DOHH2 (cell line): Measurements from ENCODE around the gene PRLH.

ENCODE experiments used
- H3F3A ChIP-seq: fragments of 200-600 bp; sonication (generic), shearing (Covaris generic); 2 replicates; pipeline ENCODE4 v1.6.0; 2016; ENCODE audit warnings: antibody characterized with exemption, mild to moderate bottlenecking; ENCODE audit not compliant: control insufficient read depth, insufficient read depth
- H3K27ac ChIP-seq: fragments of 200-600 bp; sonication (generic); 2 replicates; pipeline ENCODE4 v1.5.1; 2014; ENCODE audit warnings: low read depth, mild to moderate bottlenecking, low read length, moderate library complexity
- H3K27me3 ChIP-seq: fragments of 200-600 bp; sonication (generic); 2 replicates; pipeline ENCODE4 v1.6.1; 2014; ENCODE audit warnings: mild to moderate bottlenecking, low read length, mixed read lengths; ENCODE audit not compliant: control insufficient read depth
- H3K36me3 ChIP-seq: fragments of 200-600 bp; sonication (generic); 2 replicates; pipeline ENCODE4 v1.6.1; 2014; ENCODE audit warnings: mild to moderate bottlenecking, low read length, moderate library complexity, mixed read lengths; ENCODE audit not compliant: control insufficient read depth
- H3K4me1 ChIP-seq: fragments of 200-600 bp; sonication (generic); 2 replicates; pipeline ENCODE4 v1.6.1; 2014; ENCODE audit warnings: mild to moderate bottlenecking, low read length, mixed read lengths; ENCODE audit not compliant: control insufficient read depth
- H3K4me2 ChIP-seq: fragments of 200-600 bp; sonication (generic); 2 replicates; pipeline ENCODE4 v1.6.0; 2014; ENCODE audit warnings: mild to moderate bottlenecking, low read length, moderate library complexity
- H3K4me3 ChIP-seq: fragments of 200-600 bp; sonication (generic); 2 replicates; pipeline ENCODE4 v1.5.1; 2014; ENCODE audit warnings: mild to moderate bottlenecking, low read length, mixed read lengths
- H3K79me2 ChIP-seq: fragments of 200-600 bp; sonication (generic); 2 replicates; pipeline ENCODE4 v1.6.1; 2014; ENCODE audit warnings: mild to moderate bottlenecking, low read length, mixed read lengths; ENCODE audit not compliant: control insufficient read depth
- H3K9me2 ChIP-seq: fragments of 200-600 bp; sonication (generic); replicated peaks from 2 replicates; pipeline ENCODE4 v1.6.1; 2014; ENCODE audit warnings: mild to moderate bottlenecking, low read length, mixed read lengths; ENCODE audit not compliant: control insufficient read depth
- H3K9me3 ChIP-seq: fragments of 200-600 bp; sonication (generic); 2 replicates; pipeline ENCODE4 v1.6.1; 2014; ENCODE audit warnings: antibody characterized with exemption, low read length, mixed read lengths; ENCODE audit not compliant: control insufficient read depth, insufficient read depth
- H4K20me1 ChIP-seq: fragments of 200-600 bp; sonication (generic); 2 replicates; pipeline ENCODE4 v1.6.0; 2014; ENCODE audit warnings: low read depth, mild to moderate bottlenecking, antibody characterized with exemption, low read length, moderate library complexity; ENCODE audit not compliant: control insufficient read depth, insufficient read depth
- EZH2phosphoT487 ChIP-seq: fragments of 200-600 bp; sonication (generic); IDR thresholded peaks from 2 replicates; pipeline ENCODE4 v1.6.1; 2017; ENCODE audit warnings: borderline replicate concordance, mild to moderate bottlenecking, antibody characterized with exemption, low read length, moderate library complexity, mixed read lengths
- TF ChIP-seq, protein P1 (sequence below): fragments of 200-600 bp; sonication (generic); IDR thresholded peaks from one replicate; pipeline ENCODE4 v1.5.1; 2014; ENCODE audit warnings: antibody characterized with exemption, mild to moderate bottlenecking, low read depth, low read length; ENCODE audit not compliant: poor library complexity, severe bottlenecking

PRLH gene

DNA sequence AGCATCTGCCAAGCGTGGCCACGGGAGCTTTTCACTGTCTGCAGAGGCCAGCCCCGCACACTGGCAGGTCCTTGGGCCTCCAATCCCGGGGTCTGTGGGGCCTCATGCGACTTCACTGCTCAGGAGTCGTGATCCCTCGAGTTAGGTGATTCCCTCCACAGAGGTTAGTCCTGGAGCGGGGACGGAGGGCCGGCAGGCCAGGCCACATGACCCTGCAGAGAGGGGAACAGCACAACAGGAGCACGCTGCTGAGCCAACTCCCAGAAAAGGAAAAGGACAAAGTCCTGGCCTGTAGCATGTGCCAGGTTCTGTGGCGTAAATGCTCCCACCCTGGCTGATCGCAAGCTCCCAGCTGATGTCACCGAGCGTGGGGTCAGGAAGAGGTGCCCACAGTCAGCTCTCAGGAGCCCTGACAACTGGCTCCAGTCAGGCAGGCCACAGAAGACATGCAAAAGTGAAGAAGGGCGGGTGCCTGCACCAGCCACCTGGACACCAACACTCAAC lies 15.3 kb upstream of the PRLH start:
- no peaks in the 10 kb centered on the region for H3K9me2 ChIP-seq
- H3K4me2 ChIP-seq, result no peak overlapping the region
- 0 out of 2 replicates have a peak, but pooled peaks cover 4% of the 10 kb centered on the region for H3K4me1 ChIP-seq
- TF ChIP-seq, protein P1, sequence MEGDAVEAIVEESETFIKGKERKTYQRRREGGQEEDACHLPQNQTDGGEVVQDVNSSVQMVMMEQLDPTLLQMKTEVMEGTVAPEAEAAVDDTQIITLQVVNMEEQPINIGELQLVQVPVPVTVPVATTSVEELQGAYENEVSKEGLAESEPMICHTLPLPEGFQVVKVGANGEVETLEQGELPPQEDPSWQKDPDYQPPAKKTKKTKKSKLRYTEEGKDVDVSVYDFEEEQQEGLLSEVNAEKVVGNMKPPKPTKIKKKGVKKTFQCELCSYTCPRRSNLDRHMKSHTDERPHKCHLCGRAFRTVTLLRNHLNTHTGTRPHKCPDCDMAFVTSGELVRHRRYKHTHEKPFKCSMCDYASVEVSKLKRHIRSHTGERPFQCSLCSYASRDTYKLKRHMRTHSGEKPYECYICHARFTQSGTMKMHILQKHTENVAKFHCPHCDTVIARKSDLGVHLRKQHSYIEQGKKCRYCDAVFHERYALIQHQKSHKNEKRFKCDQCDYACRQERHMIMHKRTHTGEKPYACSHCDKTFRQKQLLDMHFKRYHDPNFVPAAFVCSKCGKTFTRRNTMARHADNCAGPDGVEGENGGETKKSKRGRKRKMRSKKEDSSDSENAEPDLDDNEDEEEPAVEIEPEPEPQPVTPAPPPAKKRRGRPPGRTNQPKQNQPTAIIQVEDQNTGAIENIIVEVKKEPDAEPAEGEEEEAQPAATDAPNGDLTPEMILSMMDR, result no peak
- no peak for TF ChIP-seq EZH2phosphoT487
- no peaks in the 10 kb centered on the region for H3K36me3 ChIP-seq
- no peaks in the 10 kb centered on the region for H4K20me1 ChIP-seq
- H3K4me3 ChIP-seq, result no peak overlapping the region
- peaks cover 7% of the 10 kb centered on the region for H3K9me3 ChIP-seq
- H3F3A ChIP-seq, result no peaks in the 10 kb centered on the region
- no peak overlapping the region for H3K27ac ChIP-seq
- no peaks in the 10 kb centered on the region for H3K79me2 ChIP-seq
- H3K27me3 ChIP-seq, result 0 out of 2 replicates have a peak, but pooled peaks cover 3% of the 10 kb centered on the region

DNA sequence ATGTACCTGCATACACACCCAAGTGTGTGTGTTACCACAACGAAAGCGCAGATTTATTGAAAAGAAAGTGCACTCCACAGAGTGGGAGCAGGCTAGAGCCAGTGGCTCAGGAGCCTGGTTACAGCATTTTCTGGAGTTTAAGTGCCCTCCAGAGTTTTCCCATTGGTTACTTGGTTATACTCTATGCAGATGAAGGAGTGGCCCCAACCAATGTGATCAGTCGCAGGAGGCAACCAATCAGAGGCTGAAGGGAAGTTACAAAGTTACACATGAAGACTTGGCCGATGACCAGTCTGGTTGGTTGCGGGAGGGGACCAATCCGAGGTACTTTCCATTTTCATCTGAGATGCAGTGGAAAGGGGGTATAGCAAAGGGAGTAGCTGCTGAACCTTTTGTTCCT lies 13.5 kb upstream of the PRLH start:
- Histone ChIP-seq H3K27ac (no peak overlapping the region), H3K4me2 (no peak overlapping the region), H4K20me1 (no peaks in the 10 kb centered on the region), H3K79me2 (no peaks in the 10 kb centered on the region), H3K4me1 (0 out of 2 replicates have a peak, but pooled peaks cover 3% of the 10 kb centered on the region), H3K9me3 (peaks cover 11% of the 10 kb centered on the region), H3K4me3 (no peak overlapping the region), H3F3A (no peaks in the 10 kb centered on the region), H3K27me3 (peaks cover 10% of the 10 kb centered on the region), H3K9me2 (no peaks in the 10 kb centered on the region), H3K36me3 (no peaks in the 10 kb centered on the region)
- no peak for TF ChIP-seq EZH2phosphoT487
- TF ChIP-seq, protein P1, result no peak

DNA sequence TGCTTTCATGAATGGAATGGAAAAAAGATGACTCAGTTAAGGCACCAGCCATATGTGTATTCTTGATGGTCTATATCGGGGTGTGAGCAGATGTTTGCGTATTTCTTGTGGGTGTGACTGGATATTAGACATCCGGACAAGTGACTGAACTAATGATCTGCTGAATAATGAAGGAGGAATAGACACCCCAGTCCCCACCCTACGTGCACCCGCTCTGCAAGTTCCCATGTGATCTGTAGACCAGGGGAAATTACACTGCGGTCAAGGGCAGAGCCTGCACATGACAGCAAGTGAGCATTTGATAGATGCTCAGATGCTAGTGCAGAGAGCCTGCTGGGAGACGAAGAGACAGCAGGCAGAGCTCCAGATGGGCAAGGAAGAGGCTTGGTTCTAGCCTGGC lies 12.4 kb upstream of the PRLH start:
- no peaks in the 10 kb centered on the region for H3K4me1 ChIP-seq
- no peak overlapping the region for H3K27ac ChIP-seq
- H3K9me3 ChIP-seq, result peaks cover 11% of the 10 kb centered on the region
- no peak overlapping the region for H3K4me2 ChIP-seq
- no peaks in the 10 kb centered on the region for H3K79me2 ChIP-seq
- TF ChIP-seq, protein P1, result no peak
- TF ChIP-seq EZH2phosphoT487, result no peak
- H3K36me3 ChIP-seq, result no peaks in the 10 kb centered on the region
- no peak overlapping the region for H3K4me3 ChIP-seq
- H3K9me2 ChIP-seq, result no peaks in the 10 kb centered on the region
- no peaks in the 10 kb centered on the region for H3F3A ChIP-seq
- no peaks in the 10 kb centered on the region for H4K20me1 ChIP-seq
- peaks cover 10% of the 10 kb centered on the region for H3K27me3 ChIP-seq
